GM19240 (cell line): ENCODE data around the gene TCF4.

ENCODE experiments used
- DNase-seq: peaks from one replicate; pipeline ENCODE4 v3.0.0; 2011; ENCODE audit warnings: low spot score; ENCODE audit not compliant: insufficient read length

TCF4 gene

GRCh38 chr18:55302167-55302833 lies 285.7 kb downstream of the TCF4 start:
- no peak for DNase-seq

GRCh38 chr18:55301824-55302166 lies 286.2 kb downstream of the TCF4 start:
- no peak for DNase-seq

- no peak for DNase-seq
These were observed 287.0 kb downstream of the TCF4 start for GRCh38 chr18:55300936-55301531.

GRCh38 chr18:55300421-55300935 lies 287.5 kb downstream of the TCF4 start:
- DNase-seq = no peak

- no peak for DNase-seq
These were observed 291.2 kb downstream of the TCF4 start for GRCh38 chr18:55296778-55297177.

- no peak for DNase-seq
These were observed 291.9 kb downstream of the TCF4 start for GRCh38 chr18:55296115-55296514.

- DNase-seq = no peak
These were observed 297.1 kb downstream of the TCF4 start for GRCh38 chr18:55290898-55291297.

- DNase-seq = no peak
These were observed 298.2 kb downstream of the TCF4 start for GRCh38 chr18:55289775-55290174.

- no peak for DNase-seq
These were observed 298.9 kb downstream of the TCF4 start for GRCh38 chr18:55289048-55289447.

GRCh38 chr18:55287935-55288868 lies 299.8 kb downstream of the TCF4 start:
- DNase-seq = no peak

GRCh38 chr18:55287149-55287806 lies 300.7 kb downstream of the TCF4 start:
- DNase-seq = no peak

GRCh38 chr18:55286257-55286825 lies 301.7 kb downstream of the TCF4 start:
- DNase-seq = no peak

- DNase-seq = no peak
These were observed 303.4 kb downstream of the TCF4 start for GRCh38 chr18:55284614-55285013.

- DNase-seq = no peak
These were observed 304.7 kb downstream of the TCF4 start for GRCh38 chr18:55283309-55283708.

GRCh38 chr18:55280503-55280902 lies 307.5 kb downstream of the TCF4 start:
- DNase-seq = no peak

- DNase-seq = no peak
These were observed 312.7 kb downstream of the TCF4 start for GRCh38 chr18:55275039-55275901.

- DNase-seq = no peak
These were observed 315.3 kb downstream of the TCF4 start for GRCh38 chr18:55272510-55273243.

- DNase-seq = no peak
These were observed 318.4 kb downstream of the TCF4 start for GRCh38 chr18:55269622-55270021.

GRCh38 chr18:55268628-55269275 lies 319.2 kb downstream of the TCF4 start:
- DNase-seq = no peak
